ENCODE results near the gene TMPRSS12.
"Not testable (repeated sequence)": the region's sequence is repeated elsewhere in the genome, so short reads cannot be mapped to it uniquely, and the experiment has no call there.

TMPRSS12 gene

GRCh38 chr12:50926932-50927331, 84.2 kb downstream of the TMPRSS12 start:
- DNase-seq (ENCODE audit: low read depth) = not testable (repeated sequence)

- no peak for DNase-seq (ENCODE audit: low read depth)
Measured at GRCh38 chr12:50927356-50927755, 84.6 kb downstream of the TMPRSS12 start.

GRCh38 chr12:50927766-50928224, 85.1 kb downstream of the TMPRSS12 start:
- no peak for DNase-seq (ENCODE audit: low read depth)

GRCh38 chr12:50928392-50928791, 85.7 kb downstream of the TMPRSS12 start:
- no peak for DNase-seq (ENCODE audit: low read depth)

GRCh38 chr12:50929831-50930230, 87.1 kb downstream of the TMPRSS12 start:
- no peak for DNase-seq (ENCODE audit: low read depth)

GRCh38 chr12:50930477-50930876, 87.8 kb downstream of the TMPRSS12 start:
- not testable (repeated sequence) for DNase-seq (ENCODE audit: low read depth)

GRCh38 chr12:50932787-50933280, 90.1 kb downstream of the TMPRSS12 start:
- DNase-seq (ENCODE audit: low read depth) = no peak

GRCh38 chr12:50933459-50934124, 90.9 kb downstream of the TMPRSS12 start:
- DNase-seq (ENCODE audit: low read depth) = no peak

GRCh38 chr12:50934371-50934851, 91.7 kb downstream of the TMPRSS12 start:
- DNase-seq (ENCODE audit: low read depth) = no peak

GRCh38 chr12:50934981-50935807, 92.5 kb downstream of the TMPRSS12 start:
- DNase-seq (ENCODE audit: low read depth) = no peak

GRCh38 chr12:50936821-50937530, 94.2 kb downstream of the TMPRSS12 start:
- DNase-seq (ENCODE audit: low read depth) = no peak

All from activated T-helper 1 cell treated with Interleukin-2 at 50 U/mL for 16 hours (primary cell).